Measurements from ENCODE around the gene NEDD4L. TPM values are rescaled to one million over a fixed set of nuclear protein-coding genes. Genes with fewer than 3 reads are reported as not detected.

NEDD4L gene
- total and polyA plus RNA-seq, 7 donors, result 52.0 to 104 (median 57.4) TPM

- H3K4me3 ChIP-seq, result no peak overlapping the region
- peaks cover 0 to 4% (median under 1%) of the 10 kb centered on the region in 4 donors for H3K9me3 ChIP-seq
- TF ChIP-seq EP300 (IDR thresholded peaks at IDR 0.05), result no peak
- no peaks in the 10 kb centered on the region for H3K36me3 ChIP-seq
- H3K4me1 ChIP-seq, result peaks cover 0 to 32% (median 20%) of the 10 kb centered on the region in 4 donors
- H3K27me3 ChIP-seq, result no peaks in the 10 kb centered on the region
- H3K27ac ChIP-seq, result no peak overlapping the region
- WGBS, 2 donors, result 82 to 83% methylated on average over 4 of the region's 4 CpGs
- DNase-seq, result no peak
- intact Hi-C loops (cut with DNase I), result no loop called here
These were observed 256.8 kb downstream of the NEDD4L start for GRCh38 chr18:58300867-58301266.

GRCh38 chr18:58302811-58303210 is 258.8 kb downstream of the NEDD4L start:
- 86 to 90% methylated on average over 5 of the region's 5 CpGs for WGBS, 2 donors
- intact Hi-C loops (cut with DNase I), result no loop called here
- no peak overlapping the region for H3K27ac ChIP-seq
- H3K4me3 ChIP-seq, result no peak overlapping the region
- no peaks in the 10 kb centered on the region for H3K27me3 ChIP-seq
- DNase-seq, result no peak
- no peak for TF ChIP-seq CTCF (IDR thresholded peaks at IDR 0.05)
- no peak for TF ChIP-seq POLR2AphosphoS5 (IDR thresholded peaks at IDR 0.05)
- no peak for TF ChIP-seq EP300 (IDR thresholded peaks at IDR 0.05)
- TF ChIP-seq POLR2A (IDR thresholded peaks at IDR 0.05), result no peak
- H3K9me3 ChIP-seq, result peaks cover 0 to 4% (median 2%) of the 10 kb centered on the region in 4 donors
- H3K36me3 ChIP-seq, result no peaks in the 10 kb centered on the region
- peaks cover 0 to 40% (median 20%) of the 10 kb centered on the region in 4 donors for H3K4me1 ChIP-seq

- Histone ChIP-seq H3K9me3 (peaks cover 0 to 4% (median 2%) of the 10 kb centered on the region in 4 donors), H3K4me1 (peaks cover 0 to 39% (median 20%) of the 10 kb centered on the region in 4 donors), H3K27ac (no peak overlapping the region), H3K4me3 (no peak overlapping the region), H3K27me3 (no peaks in the 10 kb centered on the region), H3K36me3 (no peaks in the 10 kb centered on the region)
- no peak for DNase-seq
- 28 to 43% methylated on average over 3 of the region's 3 CpGs for WGBS, 2 donors
- TF ChIP-seq EP300 (IDR thresholded peaks at IDR 0.05) (no peak), POLR2AphosphoS5 (IDR thresholded peaks at IDR 0.05) (no peak), CTCF (IDR thresholded peaks at IDR 0.05) (no peak), POLR2A (IDR thresholded peaks at IDR 0.05) (no peak)
- intact Hi-C loops (cut with DNase I), result no loop called here
These were observed 259.3 kb downstream of the NEDD4L start for GRCh38 chr18:58303363-58303762.

GRCh38 chr18:58305792-58306191 is 261.8 kb downstream of the NEDD4L start:
- intact Hi-C loops (cut with DNase I), result no loop called here
- Histone ChIP-seq H3K36me3 (no peaks in the 10 kb centered on the region), H3K4me1 (peaks cover 0 to 33% (median 20%) of the 10 kb centered on the region in 4 donors), H3K4me3 (no peak overlapping the region), H3K9me3 (peaks cover 0 to 4% (median 2%) of the 10 kb centered on the region in 4 donors), H3K27ac (no peak overlapping the region), H3K27me3 (no peaks in the 10 kb centered on the region)
- WGBS, 2 donors, result 95 to 96% methylated on average over 3 of the region's 3 CpGs
- DNase-seq, result no peak
- TF ChIP-seq EP300 (IDR thresholded peaks at IDR 0.05) (no peak), CTCF (IDR thresholded peaks at IDR 0.05) (no peak), POLR2AphosphoS5 (IDR thresholded peaks at IDR 0.05) (no peak), POLR2A (IDR thresholded peaks at IDR 0.05) (no peak)

- TF ChIP-seq POLR2AphosphoS5 (IDR thresholded peaks at IDR 0.05), result no peak
- peaks cover 0 to 38% (median 21%) of the 10 kb centered on the region in 4 donors for H3K4me1 ChIP-seq
- intact Hi-C loops (cut with DNase I), result no loop called here
- peak overlapping the region in 1 of 4 donors; percentile 28 for H3K27ac ChIP-seq
- no peaks in the 10 kb centered on the region for H3K36me3 ChIP-seq
- DNase-seq, result no peak
- H3K9me3 ChIP-seq, result peaks cover 0 to 4% (median 2%) of the 10 kb centered on the region in 4 donors
- 71 to 74% methylated on average over 3 of the region's 3 CpGs for WGBS, 2 donors
- H3K4me3 ChIP-seq, result no peak overlapping the region
- H3K27me3 ChIP-seq, result no peaks in the 10 kb centered on the region
These were observed 263.4 kb downstream of the NEDD4L start for GRCh38 chr18:58307441-58307840.

GRCh38 chr18:58308463-58308862 is 264.4 kb downstream of the NEDD4L start:
- TF ChIP-seq POLR2A (IDR thresholded peaks at IDR 0.05) (no peak), POLR2AphosphoS5 (IDR thresholded peaks at IDR 0.05) (no peak), CTCF (IDR thresholded peaks at IDR 0.05) (no peak), EP300 (IDR thresholded peaks at IDR 0.05) (no peak)
- no peak overlapping the region for H3K4me3 ChIP-seq
- H3K27ac ChIP-seq, result peak overlapping the region in 3 of 4 donors; percentile 64 to 69 (median 69)
- intact Hi-C loops (cut with DNase I), result no loop called here
- H3K27me3 ChIP-seq, result no peaks in the 10 kb centered on the region
- 72 to 80% methylated on average over 8 of the region's 8 CpGs for WGBS, 2 donors
- H3K36me3 ChIP-seq, result no peaks in the 10 kb centered on the region
- H3K4me1 ChIP-seq, result peaks cover 0 to 31% (median 20%) of the 10 kb centered on the region in 4 donors
- peaks cover 0 to 4% (median 2%) of the 10 kb centered on the region in 4 donors for H3K9me3 ChIP-seq
- no peak for DNase-seq

Measured in sigmoid colon (tissue), 7 donors.